Calu3 (cell line): ENCODE measurements around the gene CLASP2. TPM values are rescaled to one million over a fixed set of nuclear protein-coding genes. Genes with fewer than 3 reads are reported as not detected.

Source experiments
- BruUV-seq: library from RNA; stranded (reverse); fragments of 400-500 nt; replicated peaks from 2 replicates; lab custom pipeline; 2021; lab: Mats Ljungman, UMichigan
- CTCF ChIA-PET: fragments of 300-600 bp; sonication (Branson Sonifier 250); formaldehyde crosslinking; loops from one replicate; lab custom pipeline; 2022; ENCODE audit warnings: antibody characterized with exemption; lab: Charles Lee
- DNase-seq: peaks from one replicate; pipeline ENCODE4 v3.0.0; 2022
- H3K27ac Mint-ChIP-seq: one replicate; pipeline ENCODE4 v1.8.0; 2022; ENCODE audit warnings: mixed read lengths; ENCODE audit not compliant: unreplicated experiment
- H3K27me3 Mint-ChIP-seq: one replicate; pipeline ENCODE4 v1.8.0; 2022; ENCODE audit warnings: mixed read lengths; ENCODE audit not compliant: unreplicated experiment
- H3K36me3 Mint-ChIP-seq: one replicate; pipeline ENCODE4 v1.8.0; 2022; ENCODE audit warnings: mild to moderate bottlenecking, moderate library complexity, mixed read lengths; ENCODE audit not compliant: insufficient read depth, unreplicated experiment
- H3K4me1 Mint-ChIP-seq: one replicate; pipeline ENCODE4 v1.8.0; 2022; ENCODE audit warnings: mild to moderate bottlenecking, low read depth, mixed read lengths; ENCODE audit not compliant: unreplicated experiment
- H3K4me3 Mint-ChIP-seq: one replicate; pipeline ENCODE4 v1.8.0; 2022; ENCODE audit warnings: mild to moderate bottlenecking, low read depth, moderate library complexity, mixed read lengths; ENCODE audit not compliant: unreplicated experiment
- H3K9me3 Mint-ChIP-seq: one replicate; pipeline ENCODE4 v1.8.0; 2022; ENCODE audit warnings: low read depth, mixed read lengths; ENCODE audit not compliant: unreplicated experiment
- intact Hi-C: fragments of 100-400 bp; cut with micrococcal nuclease; formaldehyde crosslinking; loops from one replicate; pipeline ENCODE4 v1.10.0; 2022; ENCODE audit not compliant: unreplicated experiment
- total RNA-seq: library from RNA; stranded (reverse); gene quantifications from 2 replicates; pipeline ENCODE4 v1.2.3, GENCODE V29; 2022
- TF ChIP-seq, protein P1 (sequence below): fragments of 200-600 bp; IDR thresholded peaks from one replicate; pipeline ENCODE4 v1.8.0; 2022; ENCODE audit warnings: antibody characterized with exemption; ENCODE audit not compliant: unreplicated experiment

CLASP2 gene
- total RNA-seq, 1 experiment from 2014 or later, result 56.4 TPM

DNA sequence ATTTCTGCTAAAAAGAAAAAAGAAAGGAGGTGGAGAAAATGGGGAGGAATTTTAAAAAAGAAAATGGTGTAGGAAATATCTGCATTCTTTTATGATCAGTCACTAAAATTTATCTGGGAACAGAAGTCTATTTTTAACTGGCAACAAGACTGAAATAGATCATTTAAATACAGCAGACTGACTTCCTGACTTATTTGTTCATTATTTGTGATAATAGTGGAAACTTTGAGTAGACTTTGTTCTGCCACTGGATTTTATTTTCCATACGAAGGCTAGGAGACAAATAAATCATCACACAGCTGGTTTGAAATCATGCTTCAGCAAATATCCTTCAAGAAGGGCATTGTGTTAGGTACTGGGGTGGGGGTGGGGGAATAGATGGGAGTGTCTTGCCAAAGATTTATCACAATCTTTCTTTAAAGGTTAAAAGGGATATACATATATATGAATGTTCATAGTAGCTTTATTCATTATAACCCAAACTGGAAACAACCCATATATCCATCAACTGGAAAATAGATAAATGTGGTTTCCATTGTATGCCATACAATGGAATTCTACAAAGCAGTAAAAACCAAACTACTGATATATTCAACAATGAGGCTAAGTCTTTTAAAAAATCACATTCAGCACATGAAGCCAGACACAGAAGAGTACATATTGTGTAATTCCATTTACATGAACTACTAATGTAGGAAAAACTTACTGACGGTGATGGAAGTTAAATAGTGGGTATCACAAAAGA is 4.7 kb upstream of the CLASP2 start:
- H3K4me1 Mint-ChIP-seq, result no peaks in the 10 kb centered on the region
- no peaks in the 10 kb centered on the region for H3K27me3 Mint-ChIP-seq
- no peak overlapping the region for H3K4me3 Mint-ChIP-seq
- no TSS peak for BruUV-seq
- CTCF ChIA-PET, result no interaction called here
- intact Hi-C loops, result no loop called here
- H3K9me3 Mint-ChIP-seq, result no peaks in the 10 kb centered on the region
- H3K27ac Mint-ChIP-seq, result no peak overlapping the region
- H3K36me3 Mint-ChIP-seq, result peaks cover 13% of the 10 kb centered on the region
- TF ChIP-seq, protein P1, sequence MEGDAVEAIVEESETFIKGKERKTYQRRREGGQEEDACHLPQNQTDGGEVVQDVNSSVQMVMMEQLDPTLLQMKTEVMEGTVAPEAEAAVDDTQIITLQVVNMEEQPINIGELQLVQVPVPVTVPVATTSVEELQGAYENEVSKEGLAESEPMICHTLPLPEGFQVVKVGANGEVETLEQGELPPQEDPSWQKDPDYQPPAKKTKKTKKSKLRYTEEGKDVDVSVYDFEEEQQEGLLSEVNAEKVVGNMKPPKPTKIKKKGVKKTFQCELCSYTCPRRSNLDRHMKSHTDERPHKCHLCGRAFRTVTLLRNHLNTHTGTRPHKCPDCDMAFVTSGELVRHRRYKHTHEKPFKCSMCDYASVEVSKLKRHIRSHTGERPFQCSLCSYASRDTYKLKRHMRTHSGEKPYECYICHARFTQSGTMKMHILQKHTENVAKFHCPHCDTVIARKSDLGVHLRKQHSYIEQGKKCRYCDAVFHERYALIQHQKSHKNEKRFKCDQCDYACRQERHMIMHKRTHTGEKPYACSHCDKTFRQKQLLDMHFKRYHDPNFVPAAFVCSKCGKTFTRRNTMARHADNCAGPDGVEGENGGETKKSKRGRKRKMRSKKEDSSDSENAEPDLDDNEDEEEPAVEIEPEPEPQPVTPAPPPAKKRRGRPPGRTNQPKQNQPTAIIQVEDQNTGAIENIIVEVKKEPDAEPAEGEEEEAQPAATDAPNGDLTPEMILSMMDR, result no peak
- no peak for DNase-seq

DNA sequence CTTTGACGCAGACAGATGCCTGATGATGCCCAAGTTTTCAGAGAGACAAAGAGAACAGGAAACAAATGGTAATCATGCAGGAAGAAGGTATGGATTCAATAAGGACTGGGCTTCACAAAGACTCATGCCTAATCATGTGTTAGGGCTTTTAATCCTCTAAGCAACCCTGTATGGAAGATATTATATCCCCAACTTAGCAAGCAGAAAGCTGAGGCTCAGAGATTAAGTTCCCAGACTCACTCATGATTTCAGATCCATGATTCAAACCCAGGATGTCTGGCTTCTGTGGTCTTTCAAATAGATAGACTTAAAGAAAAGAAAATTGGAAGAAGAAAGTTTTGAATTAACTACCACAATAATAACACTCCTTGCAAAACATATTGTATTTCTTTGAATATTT is 4.1 kb upstream of the CLASP2 start:
- DNase-seq, result no peak

DNA sequence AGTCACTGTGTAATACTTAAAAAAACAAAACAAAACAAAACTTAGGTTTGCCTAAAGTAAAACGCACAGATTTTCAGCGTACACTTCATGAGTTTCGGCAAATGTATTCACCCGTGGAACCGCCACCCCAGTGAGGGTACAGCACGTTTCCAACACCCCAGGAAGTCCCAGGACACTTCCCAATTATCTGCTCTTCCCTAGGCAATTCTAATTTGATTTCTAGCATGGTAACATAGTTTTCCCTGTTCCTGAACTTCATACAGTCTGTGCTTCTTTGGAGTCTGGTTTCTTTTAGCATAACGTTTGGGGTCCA is 497 bp upstream of the CLASP2 start:
- Mint-ChIP-seq H3K27me3 (no peaks in the 10 kb centered on the region), H3K27ac (peak overlapping the region; percentile 85), H3K4me1 (no peaks in the 10 kb centered on the region), H3K4me3 (no peak overlapping the region), H3K36me3 (peaks cover 26% of the 10 kb centered on the region), H3K9me3 (no peaks in the 10 kb centered on the region)
- no peak for DNase-seq
- intact Hi-C loops, result loop anchor here (5.0 kb wide), 1 partner anchor 61 kb away; no protein-coding TSS in a partner anchor
- CTCF ChIA-PET, result no interaction called here
- TF ChIP-seq, protein P1, result no peak
- no TSS peak for BruUV-seq

More for the DNA sequence above, 4.1 kb upstream of the CLASP2 start:
- Mint-ChIP-seq H3K4me3 (no peak overlapping the region), H3K4me1 (no peaks in the 10 kb centered on the region), H3K27me3 (no peaks in the 10 kb centered on the region), H3K36me3 (peaks cover 19% of the 10 kb centered on the region), H3K27ac (no peak overlapping the region), H3K9me3 (no peaks in the 10 kb centered on the region)
- TF ChIP-seq, protein P1, result no peak
- no TSS peak for BruUV-seq
- intact Hi-C loops, result no loop called here
- CTCF ChIA-PET, result no interaction called here

DNA sequence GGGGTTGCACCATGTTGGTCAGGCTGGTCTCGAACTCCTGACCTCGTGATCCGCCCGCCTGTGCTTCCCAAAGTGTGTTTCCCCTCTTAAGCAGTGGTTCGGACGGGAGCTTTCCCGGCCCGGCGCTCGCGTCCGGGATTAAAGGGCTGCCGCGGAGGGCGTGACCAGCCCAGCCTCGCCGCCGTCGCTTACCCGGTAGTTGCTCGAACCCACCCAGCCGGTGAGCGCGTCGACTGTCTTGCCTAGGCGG is 513 bp downstream of the CLASP2 start:
- TF ChIP-seq, protein P1, result no peak
- peak; percentile 69 for DNase-seq
- peaks cover 26% of the 10 kb centered on the region for H3K36me3 Mint-ChIP-seq
- no peaks in the 10 kb centered on the region for H3K9me3 Mint-ChIP-seq
- CTCF ChIA-PET, result interaction anchor here (0.5 to 0.8 kb wide), 2 partner anchors 10 to 70 kb away, joined by 3 read pairs; no protein-coding TSS in a partner anchor
- H3K4me3 Mint-ChIP-seq, result no peak overlapping the region
- no TSS peak for BruUV-seq
- peak overlapping the region; percentile 85 for H3K27ac Mint-ChIP-seq
- no peaks in the 10 kb centered on the region for H3K4me1 Mint-ChIP-seq
- intact Hi-C loops, result loop anchor here (5.0 kb wide), 1 partner anchor 60 kb away; no protein-coding TSS in a partner anchor
- no peaks in the 10 kb centered on the region for H3K27me3 Mint-ChIP-seq
